ENCODE results near the gene PIP4K2A.

DNA sequence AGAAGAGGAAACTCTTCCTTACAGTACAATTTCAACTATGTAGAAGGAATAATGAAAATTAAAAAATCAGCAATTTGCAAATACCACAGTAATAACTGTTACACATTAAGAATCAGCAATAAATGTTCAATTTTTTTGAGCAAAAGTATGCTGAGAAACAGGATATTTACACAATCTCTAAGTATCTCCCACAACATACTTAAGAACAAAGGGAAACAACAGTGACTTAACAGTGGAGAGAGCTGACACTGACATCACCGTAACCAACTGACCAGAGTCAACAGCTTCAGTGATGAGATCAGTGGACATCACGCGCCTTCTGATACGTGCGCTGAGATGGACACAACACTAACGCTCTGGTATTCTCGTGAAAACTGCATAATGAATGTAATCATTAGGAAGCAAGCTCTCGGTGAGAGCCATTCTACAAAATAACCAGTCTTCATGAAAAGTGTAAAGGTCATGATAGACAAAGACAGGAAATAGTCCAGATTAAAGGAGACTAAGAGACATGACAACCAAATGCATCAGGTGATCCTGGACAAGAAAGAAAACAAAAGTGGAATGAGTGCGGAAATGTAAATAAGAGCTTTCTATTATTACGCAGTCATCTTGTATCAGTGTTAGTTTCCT lies 82.6 kb downstream of the PIP4K2A start:
- no peak for TF ChIP-seq ZNF274 (IDR thresholded peaks at IDR 0.05; ENCODE audit: low read depth, low read length)
- TF ChIP-seq YY1 (IDR thresholded peaks at IDR 0.05; ENCODE audit: insufficient read depth, insufficient read length) = no peak
